Measurements from ENCODE around the gene MEI1.

MEI1 gene

DNA sequence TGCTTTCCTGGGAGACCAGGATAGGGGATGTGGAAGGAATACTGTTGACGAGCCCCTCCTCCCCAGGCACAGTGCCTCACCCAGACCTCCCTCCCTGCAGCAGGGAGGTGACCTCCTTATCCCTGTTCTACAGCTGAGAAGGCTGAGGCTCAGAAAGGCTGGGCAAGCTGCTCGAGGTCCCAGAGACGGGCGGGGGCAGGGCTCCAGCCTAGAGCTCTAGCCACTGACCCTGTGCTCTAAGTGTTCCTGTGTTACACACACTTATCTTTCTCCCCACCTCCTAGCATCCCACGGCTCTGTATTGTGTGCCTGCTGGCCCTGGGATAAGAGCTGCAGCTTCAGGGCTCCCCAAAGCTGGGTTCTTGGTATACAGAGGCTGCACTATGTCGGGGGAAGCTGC, 109.1 kb downstream of the MEI1 start:
- no peak for DNase-seq (ENCODE audit: low spot score)
- TF ChIP-seq, protein P1, sequence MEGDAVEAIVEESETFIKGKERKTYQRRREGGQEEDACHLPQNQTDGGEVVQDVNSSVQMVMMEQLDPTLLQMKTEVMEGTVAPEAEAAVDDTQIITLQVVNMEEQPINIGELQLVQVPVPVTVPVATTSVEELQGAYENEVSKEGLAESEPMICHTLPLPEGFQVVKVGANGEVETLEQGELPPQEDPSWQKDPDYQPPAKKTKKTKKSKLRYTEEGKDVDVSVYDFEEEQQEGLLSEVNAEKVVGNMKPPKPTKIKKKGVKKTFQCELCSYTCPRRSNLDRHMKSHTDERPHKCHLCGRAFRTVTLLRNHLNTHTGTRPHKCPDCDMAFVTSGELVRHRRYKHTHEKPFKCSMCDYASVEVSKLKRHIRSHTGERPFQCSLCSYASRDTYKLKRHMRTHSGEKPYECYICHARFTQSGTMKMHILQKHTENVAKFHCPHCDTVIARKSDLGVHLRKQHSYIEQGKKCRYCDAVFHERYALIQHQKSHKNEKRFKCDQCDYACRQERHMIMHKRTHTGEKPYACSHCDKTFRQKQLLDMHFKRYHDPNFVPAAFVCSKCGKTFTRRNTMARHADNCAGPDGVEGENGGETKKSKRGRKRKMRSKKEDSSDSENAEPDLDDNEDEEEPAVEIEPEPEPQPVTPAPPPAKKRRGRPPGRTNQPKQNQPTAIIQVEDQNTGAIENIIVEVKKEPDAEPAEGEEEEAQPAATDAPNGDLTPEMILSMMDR (IDR thresholded peaks at IDR 0.05; ENCODE audit: extremely low read depth, missing control alignments) = no peak

DNA sequence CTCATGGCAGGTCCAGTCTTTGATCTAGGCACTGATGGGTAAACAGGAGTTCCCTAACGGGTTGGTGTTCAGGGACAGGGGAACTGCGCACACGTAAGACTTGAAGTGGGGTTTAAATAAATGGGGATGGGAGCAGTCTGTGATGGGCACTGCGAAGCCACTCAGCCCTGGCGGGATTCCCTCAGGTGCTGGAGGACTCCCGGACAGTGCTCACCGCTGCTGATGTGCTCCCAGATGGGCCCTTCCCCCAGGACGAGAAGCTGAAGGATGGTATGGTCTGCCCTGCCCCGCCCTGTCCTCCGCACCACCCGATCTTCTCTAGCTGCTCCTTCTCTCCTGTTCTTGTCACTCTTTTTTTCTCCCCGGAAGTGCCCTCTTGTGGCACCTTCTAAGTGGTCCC, 110.7 kb downstream of the MEI1 start:
- TF ChIP-seq, protein P1 (IDR thresholded peaks at IDR 0.05; ENCODE audit: extremely low read depth, missing control alignments) = no peak
- no peak for DNase-seq (ENCODE audit: low spot score)

DNA sequence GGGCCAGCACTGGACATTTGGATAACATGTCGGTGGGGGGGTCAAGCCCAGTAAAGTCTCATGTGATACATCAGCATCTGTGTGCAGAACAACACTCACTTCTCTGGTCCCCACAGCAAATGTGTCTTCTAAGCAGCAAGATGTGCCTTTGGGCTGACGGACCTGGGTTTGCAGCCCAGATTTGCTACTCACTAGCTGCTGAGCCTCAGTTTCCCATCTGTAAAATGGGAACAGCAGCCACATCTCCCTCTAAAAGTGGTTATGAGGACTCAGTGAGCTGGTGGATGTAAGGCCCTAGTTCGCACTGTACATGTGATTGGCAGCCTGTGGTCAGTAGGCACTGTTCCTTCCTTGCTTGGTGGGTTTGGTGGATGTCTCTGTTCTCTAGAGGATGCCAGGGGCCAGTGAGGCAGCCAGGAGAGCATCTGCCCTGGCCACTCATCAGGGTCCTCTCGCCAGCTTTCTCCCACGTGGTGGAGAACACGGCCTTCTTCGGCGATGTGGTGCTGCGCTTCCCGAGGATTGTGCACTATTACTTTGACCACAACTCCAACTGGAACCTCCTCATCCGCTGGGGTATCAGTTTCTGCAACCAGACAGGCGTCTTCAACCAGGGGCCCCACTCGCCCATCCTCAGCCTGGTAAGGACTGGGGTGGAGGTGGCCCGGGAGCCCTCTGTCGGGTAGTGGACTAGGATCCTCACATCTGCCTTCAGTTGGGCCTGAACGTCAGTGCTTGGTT, 113.7 kb downstream of the MEI1 start:
- no peak for DNase-seq (ENCODE audit: low spot score)
- TF ChIP-seq, protein P1 (IDR thresholded peaks at IDR 0.05; ENCODE audit: extremely low read depth, missing control alignments) = no peak

DNA sequence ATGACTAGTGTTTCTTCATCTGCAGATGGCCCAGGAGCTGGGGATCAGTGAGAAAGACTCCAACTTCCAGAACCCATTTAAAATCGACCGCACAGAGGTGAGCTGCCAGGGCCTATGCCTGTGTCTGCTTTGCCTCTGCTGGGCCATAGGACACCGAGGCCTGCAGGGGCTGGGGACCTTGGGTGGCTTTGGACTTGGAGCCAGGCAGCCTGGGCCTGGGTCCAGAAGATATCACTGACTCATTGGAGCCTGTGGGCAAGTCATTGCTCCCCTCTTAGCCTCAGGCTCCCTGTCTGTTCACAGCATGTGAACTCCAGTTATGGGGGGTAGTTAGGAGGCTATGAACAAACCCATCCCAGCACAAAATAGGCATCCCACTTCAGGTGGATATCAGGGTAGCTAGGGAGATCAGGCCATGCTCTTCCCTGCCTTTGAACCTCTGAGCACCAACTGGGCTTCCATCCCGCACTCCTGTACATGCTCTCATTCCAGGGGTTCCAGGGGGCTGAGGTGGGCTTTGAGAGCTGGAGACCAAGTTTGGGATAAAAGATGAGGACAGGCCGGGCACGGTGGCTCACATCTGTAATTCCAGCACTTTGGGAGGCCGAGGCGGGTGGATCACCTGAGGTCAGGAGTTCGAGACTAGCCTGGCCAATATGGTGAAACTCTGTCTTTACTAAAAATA, 114.6 kb downstream of the MEI1 start:
- DNase-seq (ENCODE audit: low spot score) = no peak
- TF ChIP-seq, protein P1 (IDR thresholded peaks at IDR 0.05; ENCODE audit: extremely low read depth, missing control alignments) = no peak

DNA sequence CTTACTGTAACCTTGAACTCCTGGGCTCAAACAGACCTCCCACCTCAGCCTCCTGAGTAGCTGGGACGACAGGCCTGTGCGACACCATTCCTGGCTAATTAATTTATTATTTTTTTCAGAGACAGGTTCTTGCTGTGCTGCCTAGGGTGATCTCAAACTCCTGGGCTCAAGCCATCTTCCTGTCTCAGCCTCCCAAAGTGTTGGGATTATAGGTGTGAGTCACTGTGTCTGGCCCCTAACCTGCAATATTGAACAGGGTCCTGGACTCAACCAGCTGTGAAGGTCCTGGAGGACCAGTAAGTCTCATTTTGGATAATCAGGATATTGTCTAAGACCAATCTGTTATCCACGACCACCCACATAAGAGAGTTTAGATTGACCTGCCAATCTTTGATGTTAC, 116.4 kb downstream of the MEI1 start:
- TF ChIP-seq, protein P1 (IDR thresholded peaks at IDR 0.05; ENCODE audit: extremely low read depth, missing control alignments) = no peak
- no peak for DNase-seq (ENCODE audit: low spot score)

DNA sequence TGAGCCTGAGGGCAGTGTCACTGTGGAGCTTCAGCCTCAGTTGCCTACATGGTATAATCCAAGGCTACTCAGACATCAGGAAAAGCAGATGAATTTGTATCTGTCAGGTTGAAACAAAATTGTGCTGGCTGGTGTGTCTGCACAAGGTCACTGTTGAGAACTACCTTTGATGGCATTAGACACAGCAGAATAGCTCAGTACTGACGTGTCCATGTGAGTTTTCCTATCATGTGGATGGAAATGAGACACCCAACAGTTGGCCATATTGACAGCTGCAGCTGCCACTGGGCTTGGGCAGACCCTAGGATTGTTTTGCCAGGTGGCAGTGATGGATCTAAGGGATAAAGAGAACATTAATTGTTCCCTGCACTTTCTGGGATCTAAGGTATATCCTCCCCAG, 116.9 kb downstream of the MEI1 start:
- TF ChIP-seq, protein P1 (IDR thresholded peaks at IDR 0.05; ENCODE audit: extremely low read depth, missing control alignments) = no peak
- DNase-seq (ENCODE audit: low spot score) = no peak

DNA sequence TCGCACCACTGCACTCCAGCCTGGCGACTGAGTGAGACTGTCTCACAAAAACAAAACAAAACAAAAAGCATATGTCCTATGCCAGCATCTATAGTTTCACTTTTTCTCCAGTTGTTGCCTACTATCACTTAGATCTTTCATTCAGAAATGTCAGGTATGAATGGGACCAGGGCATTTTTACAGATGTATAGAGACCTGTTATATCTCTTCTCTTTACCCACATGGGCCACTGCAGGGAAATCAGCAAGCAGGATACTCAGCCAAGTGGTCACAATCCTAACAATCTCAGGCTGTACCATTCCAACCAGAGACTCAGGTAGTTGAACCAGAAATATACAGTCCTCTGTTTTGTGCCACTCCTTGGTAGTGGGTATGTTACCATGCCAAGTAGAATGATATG, 117.6 kb downstream of the MEI1 start:
- DNase-seq (ENCODE audit: low spot score) = no peak
- TF ChIP-seq, protein P1 (IDR thresholded peaks at IDR 0.05; ENCODE audit: extremely low read depth, missing control alignments) = no peak

All from GM20000 (cell line).